ENCODE results near the gene TULP4. TPM values are rescaled to one million over a fixed set of nuclear protein-coding genes. Genes with fewer than 3 reads are reported as not detected.

Gene TULP4
- total and polyA plus RNA-seq, 2 donors (not counting 1 experiment from before 2014, with no cell fraction given), result 16.8 to 88.2 TPM

- no peaks in the 10 kb centered on the region for H4K20me1 ChIP-seq (ENCODE audit: control insufficient read depth, extremely low read depth, insufficient read depth, low read length)
- H3K79me2 ChIP-seq (ENCODE audit: control insufficient read depth, insufficient read depth, low read length), result no peaks in the 10 kb centered on the region
- H3K27ac ChIP-seq (ENCODE audit: insufficient read depth, low read length), result no peak overlapping the region
- no peaks in the 10 kb centered on the region for H3K9me3 ChIP-seq (ENCODE audit: control insufficient read depth, insufficient read depth, low read depth, low read length)
- no peak overlapping the region for H3K4me3 ChIP-seq (replicated peaks in 1 of 4; ENCODE audit: control extremely low read depth in 1 of 4, insufficient read depth in 1 of 4, low read depth in 3 of 4, low read length in 4 of 4)
- DNase-seq (ENCODE audit: low read depth in 2 of 2), result no peak
- H3K4me2 ChIP-seq (ENCODE audit: extremely low read depth, insufficient read depth, low read length), result no peak overlapping the region
- H3K27me3 ChIP-seq (ENCODE audit: control insufficient read depth, insufficient read depth, low read length), result no peaks in the 10 kb centered on the region
- TF ChIP-seq EZH2 (IDR thresholded peaks at IDR 0.05; ENCODE audit: low read length, missing control alignments), result no peak
- no peak for TF ChIP-seq CTCF (conservative IDR thresholded peaks at IDR 0.05 in 1 of 2, IDR thresholded peaks at IDR 0.05 in 1 of 2; ENCODE audit: low read depth in 1 of 2, low read length in 2 of 2)
- no peak overlapping the region for H3K9ac ChIP-seq (ENCODE audit: insufficient read depth, low read length)
- H3K36me3 ChIP-seq (ENCODE audit: control insufficient read depth, insufficient read depth, low read length), result peaks cover 2% of the 10 kb centered on the region
- H2AFZ ChIP-seq (ENCODE audit: low read length), result no peak overlapping the region
- H3K4me1 ChIP-seq (ENCODE audit: control insufficient read depth, extremely low read depth, insufficient read depth, low read length), result peaks cover 3% of the 10 kb centered on the region
Observed at GRCh38 chr6:158501360-158502262, 189.3 kb downstream of the TULP4 start.

GRCh38 chr6:158502263-158502950, 190.1 kb downstream of the TULP4 start:
- Histone ChIP-seq H3K4me3 (replicated peaks in 1 of 4; ENCODE audit: control extremely low read depth in 1 of 4, insufficient read depth in 1 of 4, low read depth in 3 of 4, low read length in 4 of 4) (no peak overlapping the region), H2AFZ (ENCODE audit: low read length) (no peak overlapping the region), H3K27me3 (ENCODE audit: control insufficient read depth, insufficient read depth, low read length) (no peaks in the 10 kb centered on the region), H3K9ac (ENCODE audit: insufficient read depth, low read length) (no peak overlapping the region), H4K20me1 (ENCODE audit: control insufficient read depth, extremely low read depth, insufficient read depth, low read length) (no peaks in the 10 kb centered on the region), H3K36me3 (ENCODE audit: control insufficient read depth, insufficient read depth, low read length) (peaks cover 2% of the 10 kb centered on the region), H3K4me2 (ENCODE audit: extremely low read depth, insufficient read depth, low read length) (no peak overlapping the region), H3K79me2 (ENCODE audit: control insufficient read depth, insufficient read depth, low read length) (no peaks in the 10 kb centered on the region), H3K9me3 (ENCODE audit: control insufficient read depth, insufficient read depth, low read depth, low read length) (no peaks in the 10 kb centered on the region), H3K27ac (ENCODE audit: insufficient read depth, low read length) (no peak overlapping the region), H3K4me1 (ENCODE audit: control insufficient read depth, extremely low read depth, insufficient read depth, low read length) (peaks cover 3% of the 10 kb centered on the region)
- no peak for TF ChIP-seq CTCF (conservative IDR thresholded peaks at IDR 0.05 in 1 of 2, IDR thresholded peaks at IDR 0.05 in 1 of 2; ENCODE audit: low read depth in 1 of 2, low read length in 2 of 2)
- TF ChIP-seq EZH2 (IDR thresholded peaks at IDR 0.05; ENCODE audit: low read length, missing control alignments), result no peak
- DNase-seq (ENCODE audit: low read depth in 2 of 2), result no peak

- no peak overlapping the region for H3K4me2 ChIP-seq (ENCODE audit: extremely low read depth, insufficient read depth, low read length)
- H3K36me3 ChIP-seq (ENCODE audit: control insufficient read depth, insufficient read depth, low read length), result peaks cover 2% of the 10 kb centered on the region
- peaks cover 3% of the 10 kb centered on the region for H3K4me1 ChIP-seq (ENCODE audit: control insufficient read depth, extremely low read depth, insufficient read depth, low read length)
- no peaks in the 10 kb centered on the region for H4K20me1 ChIP-seq (ENCODE audit: control insufficient read depth, extremely low read depth, insufficient read depth, low read length)
- H3K9ac ChIP-seq (ENCODE audit: insufficient read depth, low read length), result no peak overlapping the region
- TF ChIP-seq CTCF (conservative IDR thresholded peaks at IDR 0.05 in 1 of 2, IDR thresholded peaks at IDR 0.05 in 1 of 2; ENCODE audit: low read depth in 1 of 2, low read length in 2 of 2) (no peak), EZH2 (IDR thresholded peaks at IDR 0.05; ENCODE audit: low read length, missing control alignments) (no peak)
- H3K27me3 ChIP-seq (ENCODE audit: control insufficient read depth, insufficient read depth, low read length), result no peaks in the 10 kb centered on the region
- H3K27ac ChIP-seq (ENCODE audit: insufficient read depth, low read length), result no peak overlapping the region
- H3K79me2 ChIP-seq (ENCODE audit: control insufficient read depth, insufficient read depth, low read length), result no peaks in the 10 kb centered on the region
- DNase-seq (ENCODE audit: low read depth in 2 of 2), result no peak
- no peak overlapping the region for H2AFZ ChIP-seq (ENCODE audit: low read length)
- no peaks in the 10 kb centered on the region for H3K9me3 ChIP-seq (ENCODE audit: control insufficient read depth, insufficient read depth, low read depth, low read length)
- no peak overlapping the region for H3K4me3 ChIP-seq (replicated peaks in 1 of 4; ENCODE audit: control extremely low read depth in 1 of 4, insufficient read depth in 1 of 4, low read depth in 3 of 4, low read length in 4 of 4)
Observed at GRCh38 chr6:158503222-158503621, 191.0 kb downstream of the TULP4 start.

All from fibroblast of lung (primary cell).